ENCODE results near the gene AMBRA1. TPM values are rescaled to one million over a fixed set of nuclear protein-coding genes. Genes with fewer than 3 reads are reported as not detected.

AMBRA1 gene
- total RNA-seq, 4 donors from 2014 or later, result 20.2 to 31.3 (median 25.9) TPM

DNA sequence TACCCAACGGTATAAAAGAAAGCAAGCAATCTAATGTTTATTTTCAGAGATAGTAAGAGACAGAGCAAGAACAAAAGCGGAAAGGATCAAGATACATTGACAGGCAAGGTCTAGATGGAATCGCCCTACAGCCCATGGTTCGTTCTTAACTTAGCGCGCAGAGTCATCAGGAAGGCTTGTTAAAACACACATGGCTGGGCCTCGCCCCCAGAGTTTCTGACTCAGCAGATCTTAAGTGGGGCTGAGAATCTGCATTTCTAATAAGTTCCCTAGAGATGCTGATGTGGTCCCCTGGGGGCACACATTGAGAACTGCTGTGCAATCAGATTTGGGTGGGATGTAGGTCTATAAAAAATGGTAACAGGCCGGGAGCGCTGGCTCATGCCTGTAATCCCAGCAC is 166.5 kb downstream of the AMBRA1 start:
- no peak overlapping the region for H3K27ac ChIP-seq
- no peak overlapping the region for H3K4me3 ChIP-seq
- no peaks in the 10 kb centered on the region for H3K9me3 ChIP-seq
- H3K27me3 ChIP-seq, result no peaks in the 10 kb centered on the region
- H3K4me1 ChIP-seq, result no peaks in the 10 kb centered on the region
- WGBS, 2 donors, result 79 to 91% methylated on average over 8 to 9 of the region's 9 CpGs
- DNase-seq, result no peak
- TF ChIP-seq, protein P1, sequence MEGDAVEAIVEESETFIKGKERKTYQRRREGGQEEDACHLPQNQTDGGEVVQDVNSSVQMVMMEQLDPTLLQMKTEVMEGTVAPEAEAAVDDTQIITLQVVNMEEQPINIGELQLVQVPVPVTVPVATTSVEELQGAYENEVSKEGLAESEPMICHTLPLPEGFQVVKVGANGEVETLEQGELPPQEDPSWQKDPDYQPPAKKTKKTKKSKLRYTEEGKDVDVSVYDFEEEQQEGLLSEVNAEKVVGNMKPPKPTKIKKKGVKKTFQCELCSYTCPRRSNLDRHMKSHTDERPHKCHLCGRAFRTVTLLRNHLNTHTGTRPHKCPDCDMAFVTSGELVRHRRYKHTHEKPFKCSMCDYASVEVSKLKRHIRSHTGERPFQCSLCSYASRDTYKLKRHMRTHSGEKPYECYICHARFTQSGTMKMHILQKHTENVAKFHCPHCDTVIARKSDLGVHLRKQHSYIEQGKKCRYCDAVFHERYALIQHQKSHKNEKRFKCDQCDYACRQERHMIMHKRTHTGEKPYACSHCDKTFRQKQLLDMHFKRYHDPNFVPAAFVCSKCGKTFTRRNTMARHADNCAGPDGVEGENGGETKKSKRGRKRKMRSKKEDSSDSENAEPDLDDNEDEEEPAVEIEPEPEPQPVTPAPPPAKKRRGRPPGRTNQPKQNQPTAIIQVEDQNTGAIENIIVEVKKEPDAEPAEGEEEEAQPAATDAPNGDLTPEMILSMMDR (IDR thresholded peaks at IDR 0.05), result no peak
- TF ChIP-seq POLR2A (IDR thresholded peaks at IDR 0.05), result no peak
- intact Hi-C loops (cut with DNase I), result no loop called here
- peaks cover 0 to 83% (median 0%) of the 10 kb centered on the region in 3 donors for H3K36me3 ChIP-seq

DNA sequence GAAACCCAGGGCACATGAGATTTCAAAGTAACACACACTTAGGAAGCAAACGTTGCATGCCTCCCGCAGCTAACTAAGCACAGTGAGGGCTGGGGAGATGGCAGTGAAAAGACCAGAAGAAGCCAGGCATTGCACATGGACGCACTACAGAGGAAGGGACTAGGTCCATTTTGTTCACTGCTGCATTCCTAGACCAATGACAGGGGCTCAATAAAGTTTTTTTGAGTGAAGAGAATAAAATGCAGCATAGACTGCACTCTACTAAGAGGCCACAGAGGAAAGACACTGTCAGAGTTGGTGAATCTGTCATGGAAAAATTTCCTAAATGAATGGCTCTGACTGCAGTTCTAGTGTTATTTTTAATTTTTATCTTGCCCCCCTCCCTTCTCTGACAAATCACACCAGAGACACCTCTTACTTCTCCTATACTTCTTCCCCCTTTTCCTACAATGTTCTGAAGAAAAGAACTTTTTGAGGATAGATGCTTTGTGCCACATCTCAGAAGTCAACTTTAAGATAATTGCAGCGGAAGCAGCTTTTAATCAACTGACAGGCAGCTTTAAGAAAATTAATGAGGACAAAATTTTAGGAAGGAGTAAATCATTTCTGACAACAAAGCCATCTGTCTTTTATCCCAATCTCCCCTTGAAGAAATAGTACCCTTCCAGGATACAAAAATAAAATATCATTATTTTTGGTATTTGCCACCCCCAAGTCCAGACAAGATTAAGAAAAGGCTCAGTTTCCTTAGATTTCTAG is 167.4 kb downstream of the AMBRA1 start:
- Histone ChIP-seq H3K27me3 (no peaks in the 10 kb centered on the region), H3K9me3 (no peaks in the 10 kb centered on the region), H3K36me3 (peaks cover 0 to 83% (median 0%) of the 10 kb centered on the region in 3 donors), H3K4me3 (no peak overlapping the region), H3K27ac (no peak overlapping the region), H3K4me1 (no peaks in the 10 kb centered on the region)
- DNase-seq, result no peak
- WGBS, 2 donors, result 70 to 85% methylated on average over 4 of the region's 4 CpGs
- TF ChIP-seq, protein P1 (IDR thresholded peaks at IDR 0.05), result no peak
- no peak for TF ChIP-seq POLR2A (IDR thresholded peaks at IDR 0.05)
- intact Hi-C loops (cut with DNase I), result no loop called here

- Histone ChIP-seq H3K9me3 (no peaks in the 10 kb centered on the region), H3K4me1 (no peaks in the 10 kb centered on the region), H3K36me3 (peaks cover 0 to 73% (median 2%) of the 10 kb centered on the region in 3 donors), H3K4me3 (no peak overlapping the region), H3K27me3 (no peaks in the 10 kb centered on the region), H3K27ac (no peak overlapping the region)
- intact Hi-C loops (cut with DNase I), result no loop called here
- WGBS, 2 donors, result 78 to 84% methylated on average over 7 of the region's 7 CpGs
- no peak for TF ChIP-seq POLR2A (IDR thresholded peaks at IDR 0.05)
- TF ChIP-seq, protein P1 (IDR thresholded peaks at IDR 0.05), result no peak
- no peak for DNase-seq
These were observed 171.2 kb downstream of the AMBRA1 start for GRCh38 chr11:46422588-46422987.

GRCh38 chr11:46421257-46421880 is 172.5 kb downstream of the AMBRA1 start:
- no peaks in the 10 kb centered on the region for H3K27me3 ChIP-seq
- TF ChIP-seq, protein P1 (IDR thresholded peaks at IDR 0.05), result no peak
- TF ChIP-seq POLR2A (IDR thresholded peaks at IDR 0.05), result no peak

GRCh38 chr11:46420513-46420912 is 173.3 kb downstream of the AMBRA1 start:
- Histone ChIP-seq H3K27ac (no peak overlapping the region), H3K36me3 (peaks cover 0 to 73% (median 11%) of the 10 kb centered on the region in 3 donors), H3K4me3 (no peak overlapping the region), H3K4me1 (no peaks in the 10 kb centered on the region), H3K9me3 (no peaks in the 10 kb centered on the region), H3K27me3 (no peaks in the 10 kb centered on the region)
- no peak for DNase-seq
- WGBS, 2 donors, result 91 to 93% methylated on average over 1 of the region's 1 CpG
- intact Hi-C loops (cut with DNase I), result no loop called here
- TF ChIP-seq POLR2A (IDR thresholded peaks at IDR 0.05), result no peak
- TF ChIP-seq, protein P1 (IDR thresholded peaks at IDR 0.05), result no peak

More at GRCh38 chr11:46421257-46421880, 172.5 kb downstream of the AMBRA1 start:
- no peak overlapping the region for H3K4me3 ChIP-seq
- no peaks in the 10 kb centered on the region for H3K4me1 ChIP-seq
- intact Hi-C loops (cut with DNase I), result no loop called here
- peaks cover 0 to 73% (median 11%) of the 10 kb centered on the region in 3 donors for H3K36me3 ChIP-seq
- no peak for DNase-seq
- WGBS, 2 donors, result 90 to 91% methylated on average over 8 of the region's 8 CpGs
- no peak overlapping the region for H3K27ac ChIP-seq
- H3K9me3 ChIP-seq, result no peaks in the 10 kb centered on the region
